WTC11 (cell line): ENCODE results near the gene LPP.

Source experiments
- E2F4 ChIP-seq: sonication (generic); formaldehyde crosslinking; IDR thresholded peaks from 2 replicates; pipeline ENCODE4 v1.8.1; 2022; ENCODE audit warnings: low read depth, mild to moderate bottlenecking, moderate library complexity, missing genetic modification reagents, borderline replicate concordance
- NFYB ChIP-seq: sonication (generic); formaldehyde crosslinking; conservative IDR thresholded peaks from 2 replicates; pipeline ENCODE4 v1.8.0; 2022; ENCODE audit warnings: low read depth, missing genetic modification reagents
- SP1 ChIP-seq: sonication (generic); formaldehyde crosslinking; conservative IDR thresholded peaks from 2 replicates; pipeline ENCODE4 v1.8.1; 2022; ENCODE audit warnings: missing genetic modification reagents
- ZNF219 ChIP-seq: sonication (generic); formaldehyde crosslinking; IDR thresholded peaks from 2 replicates; pipeline ENCODE4 v1.8.0; 2023; ENCODE audit warnings: missing genetic modification reagents, mild to moderate bottlenecking, borderline replicate concordance

GRCh38 chr3:188874576-188874975 is 720.6 kb downstream of the LPP start:
- no peak for TF ChIP-seq ZNF219
- TF ChIP-seq E2F4 (CRISPR knock-in tag), result no peak
- TF ChIP-seq NFYB, result no peak
- TF ChIP-seq SP1 (CRISPR knock-in tag), result no peak
